HepG2 (cell line): ENCODE results near the gene ELN. TPM values are rescaled to one million over a fixed set of nuclear protein-coding genes. Genes with fewer than 3 reads are reported as not detected.

ENCODE experiments used
- ATF7 ChIP-seq, 2 experiments: fragments of 450-650 bp in 1 of 2; sonication (generic) in 1 of 2; formaldehyde crosslinking in 1 of 2; IDR thresholded peaks; 2 replicates each; pipeline versions ENCODE4 v1.4.0 to v1.6.1; 2016 to 2020; ENCODE audit warnings: antibody characterized with exemption in 1 of 2, mild to moderate bottlenecking in 1 of 2, missing genetic modification reagents in 1 of 2
- FOXA3 ChIP-seq: IDR thresholded peaks from 2 replicates; pipeline ENCODE4 v1.6.1; 2016; ENCODE audit warnings: missing genetic modification reagents, missing compliant biosample characterization
- HCFC1 ChIP-seq: fragments of 150-350 bp; IDR thresholded peaks from 2 replicates; pipeline ENCODE4 v1.6.1; 2014; ENCODE audit warnings: low read depth, low read length
- MIER3 ChIP-seq: IDR thresholded peaks from 2 replicates; pipeline ENCODE4 v1.6.1; 2016; ENCODE audit warnings: missing compliant biosample characterization, borderline replicate concordance
- MXI1 ChIP-seq: IDR thresholded peaks from 3 replicates; pipeline ENCODE4 v1.6.1; 2012; ENCODE audit warnings: low read depth, low read length, inconsistent platforms, borderline replicate concordance
- MYC ChIP-seq: sonication (generic); formaldehyde crosslinking; IDR thresholded peaks from 2 replicates; pipeline ENCODE4 v1.9.0; 2021; ENCODE audit warnings: missing genetic modification reagents, borderline replicate concordance
- NR2F6 ChIP-seq, 2 experiments: IDR thresholded peaks; 2 replicates each; pipeline ENCODE4 v1.6.1; 2016; ENCODE audit warnings: antibody characterized with exemption in 1 of 2, mild to moderate bottlenecking in 1 of 2
- POLR2AphosphoS2 ChIP-seq: IDR thresholded peaks from 2 replicates; pipeline ENCODE4 v1.6.1; 2011; ENCODE audit warnings: low read depth, low read length, improper control_type of control experiment
- PPARG ChIP-seq: conservative IDR thresholded peaks from 2 replicates; pipeline ENCODE4 v1.6.1; 2016; ENCODE audit warnings: missing biosample characterization, missing genetic modification reagents
- RBM22 ChIP-seq: fragments of 200-400 bp; formaldehyde crosslinking; optimal IDR thresholded peaks from 2 replicates; pipeline ENCODE3; 2017; ENCODE audit warnings: mild to moderate bottlenecking, low read length, moderate library complexity
- TGIF2 ChIP-seq: IDR thresholded peaks from 2 replicates; pipeline ENCODE4 v1.6.1; 2016; ENCODE audit warnings: control low read depth, missing compliant biosample characterization
- ZBTB42 ChIP-seq: sonication (generic); formaldehyde crosslinking; IDR thresholded peaks from 2 replicates; pipeline ENCODE4 v1.5.0; 2020; ENCODE audit warnings: mild to moderate bottlenecking, missing genetic modification reagents
- ZBTB7A ChIP-seq: sonication (generic); formaldehyde crosslinking; IDR thresholded peaks from 2 replicates; pipeline ENCODE4 v1.8.0; 2022; ENCODE audit warnings: mild to moderate bottlenecking, missing genetic modification reagents
- ZFP62 ChIP-seq: sonication (generic); formaldehyde crosslinking; IDR thresholded peaks from 2 replicates; pipeline ENCODE4 v1.4.0; 2020; ENCODE audit warnings: missing genetic modification reagents
- ZFP82 ChIP-seq: sonication (generic); formaldehyde crosslinking; IDR thresholded peaks from 2 replicates; pipeline ENCODE4 v1.5.1; 2020; ENCODE audit warnings: mild to moderate bottlenecking, missing genetic modification reagents, borderline replicate concordance
- ZFYVE20 ChIP-seq: sonication (generic); formaldehyde crosslinking; IDR thresholded peaks from 2 replicates; pipeline ENCODE4 v1.8.0; 2023; ENCODE audit warnings: low read depth, mild to moderate bottlenecking, moderate library complexity, missing genetic modification reagents, borderline replicate concordance
- ZNF225 ChIP-seq: sonication (generic); formaldehyde crosslinking; IDR thresholded peaks from 2 replicates; pipeline ENCODE4 v1.4.0; 2020; ENCODE audit warnings: mild to moderate bottlenecking, missing genetic modification reagents
- ZNF619 ChIP-seq: sonication (generic); formaldehyde crosslinking; IDR thresholded peaks from 2 replicates; pipeline ENCODE4 v1.4.0; 2020; ENCODE audit warnings: mild to moderate bottlenecking, missing genetic modification reagents
- ZNF772 ChIP-seq: sonication (generic); formaldehyde crosslinking; IDR thresholded peaks from 2 replicates; pipeline ENCODE4 v1.5.0; 2020; ENCODE audit warnings: mild to moderate bottlenecking, missing genetic modification reagents
- polyA plus RNA-seq, 8 experiments: library from polyadenylated mRNA; depleted of rRNA in 3 of 8; stranded (reverse) in 7 of 8; unstranded in 1 of 8; fragments of >200 nt; fragmentation: Illumina TruSeq in 4 of 8; extraction: Trizol in 4 of 8; gene quantifications; 2 replicates each; pipeline versions ENCODE4 v1.2.1 to v1.2.3, GENCODE V29; 2011 to 2016; ENCODE audit warnings: low read depth in 4 of 8, missing spikeins in 1 of 8, mixed read lengths in 1 of 8; ENCODE audit not compliant: insufficient read depth in 1 of 8
- total RNA-seq, 5 experiments: library from RNA; depleted of rRNA; stranded (reverse); fragments of >200 nt; fragmentation: Illumina TruSeq; extraction: Trizol; gene quantifications; 2 replicates each; pipeline ENCODE4 v1.2.3, GENCODE V29; 2016; ENCODE audit warnings: low read depth in 1 of 5
- TF ChIP-seq, protein P1 (sequence below): sonication (generic); formaldehyde crosslinking; conservative IDR thresholded peaks from 2 replicates; pipeline ENCODE4 v1.4.0; 2020; ENCODE audit warnings: missing genetic modification reagents
- TF ChIP-seq, protein P2 (sequence below): sonication (generic); formaldehyde crosslinking; IDR thresholded peaks from 2 replicates; pipeline ENCODE4 v1.4.0; 2020; ENCODE audit warnings: mild to moderate bottlenecking, missing genetic modification reagents
- TF ChIP-seq, protein P3 (sequence below): sonication (generic); formaldehyde crosslinking; IDR thresholded peaks from 2 replicates; pipeline ENCODE4 v1.4.0; 2020; ENCODE audit warnings: missing genetic modification reagents, low read depth, mild to moderate bottlenecking, borderline replicate concordance
- TF ChIP-seq, protein P4 (sequence below): sonication (generic); formaldehyde crosslinking; IDR thresholded peaks from 2 replicates; pipeline ENCODE4 v1.5.1; 2020; ENCODE audit warnings: missing genetic modification reagents, mild to moderate bottlenecking, borderline replicate concordance

The ELN gene
- total and polyA plus RNA-seq, 2 of the 13 experiments (the other 11 are each of a cell fraction or from before 2014, with no cell fraction given), result 0.15 to 0.37 TPM

DNA sequence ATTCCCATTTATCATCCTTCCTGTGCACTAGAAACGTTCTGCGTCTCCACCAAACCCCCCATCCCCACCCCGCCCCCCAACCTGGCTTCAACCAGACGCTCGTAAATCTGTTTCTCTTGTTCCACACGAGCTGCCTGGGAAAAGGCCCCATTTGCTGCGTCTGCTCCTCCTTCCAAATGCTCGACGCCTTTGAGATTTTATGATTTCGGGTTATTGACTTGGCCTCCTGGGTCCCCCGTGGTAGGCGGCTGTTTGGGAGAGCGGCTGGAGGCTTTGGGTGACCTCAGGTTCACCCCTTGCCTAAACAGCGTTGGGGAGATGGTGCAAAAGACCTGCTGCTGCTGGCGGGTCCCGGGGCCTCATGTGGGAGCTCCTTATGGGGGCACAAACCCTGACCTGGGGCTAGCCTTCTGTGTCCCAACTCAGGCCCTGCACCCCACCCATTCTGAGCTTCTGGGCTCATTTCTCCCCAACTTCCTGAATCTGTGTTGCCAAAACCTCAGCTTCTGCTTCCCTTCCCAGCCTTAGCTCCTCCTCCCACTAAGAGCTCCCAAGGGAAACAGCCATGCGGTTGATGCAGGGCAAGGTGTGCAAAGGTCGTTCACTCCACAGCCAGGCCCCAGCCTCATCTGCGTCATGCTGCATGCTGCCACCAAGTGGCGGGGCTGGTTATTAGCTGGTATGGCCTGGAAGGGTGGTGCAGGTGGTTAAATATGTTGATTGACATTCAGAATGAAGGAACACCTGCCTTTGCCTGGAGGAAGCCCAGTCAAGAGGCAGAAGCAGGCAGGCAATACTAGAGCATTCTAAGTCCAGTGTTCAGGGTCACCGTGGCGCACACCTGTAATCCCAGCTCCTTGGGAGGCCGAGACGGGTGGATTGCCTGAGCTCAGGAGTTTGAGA is 49.1 kb upstream of the ELN start (continued):
- TF ChIP-seq ZNF225, result no peak
- peak; percentile 67; the same call in 1 of the 2 replicates for TF ChIP-seq MIER3
- TF ChIP-seq MYC (CRISPR knock-in tag), result peak; percentile 90
- no peak for TF ChIP-seq RBM22
- TF ChIP-seq MXI1, result no peak
- no peak for TF ChIP-seq ZFP62 (CRISPR knock-in tag)
- peak; percentile 47; the same call in 1 of the 2 replicates for TF ChIP-seq NR2F6 (IDR thresholded peaks at IDR 0.05)
- peak; percentile 70 for TF ChIP-seq NR2F6 (CRISPR knock-in tag; IDR thresholded peaks at IDR 0.05)
- TF ChIP-seq HCFC1, result no peak
- TF ChIP-seq, protein P1, sequence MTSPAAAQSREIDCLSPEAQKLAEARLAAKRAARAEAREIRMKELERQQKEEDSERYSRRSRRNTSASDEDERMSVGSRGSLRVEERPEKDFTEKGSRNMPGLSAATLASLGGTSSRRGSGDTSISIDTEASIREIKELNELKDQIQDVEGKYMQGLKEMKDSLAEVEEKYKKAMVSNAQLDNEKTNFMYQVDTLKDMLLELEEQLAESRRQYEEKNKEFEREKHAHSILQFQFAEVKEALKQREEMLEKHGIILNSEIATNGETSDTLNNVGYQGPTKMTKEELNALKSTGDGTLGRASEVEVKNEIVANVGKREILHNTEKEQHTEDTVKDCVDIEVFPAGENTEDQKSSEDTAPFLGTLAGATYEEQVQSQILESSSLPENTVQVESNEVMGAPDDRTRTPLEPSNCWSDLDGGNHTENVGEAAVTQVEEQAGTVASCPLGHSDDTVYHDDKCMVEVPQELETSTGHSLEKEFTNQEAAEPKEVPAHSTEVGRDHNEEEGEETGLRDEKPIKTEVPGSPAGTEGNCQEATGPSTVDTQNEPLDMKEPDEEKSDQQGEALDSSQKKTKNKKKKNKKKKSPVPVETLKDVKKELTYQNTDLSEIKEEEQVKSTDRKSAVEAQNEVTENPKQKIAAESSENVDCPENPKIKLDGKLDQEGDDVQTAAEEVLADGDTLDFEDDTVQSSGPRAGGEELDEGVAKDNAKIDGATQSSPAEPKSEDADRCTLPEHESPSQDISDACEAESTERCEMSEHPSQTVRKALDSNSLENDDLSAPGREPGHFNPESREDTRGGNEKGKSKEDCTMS (CRISPR knock-in tag), result no peak
- TF ChIP-seq TGIF2 (CRISPR knock-in tag), result no peak
- TF ChIP-seq, protein P2, sequence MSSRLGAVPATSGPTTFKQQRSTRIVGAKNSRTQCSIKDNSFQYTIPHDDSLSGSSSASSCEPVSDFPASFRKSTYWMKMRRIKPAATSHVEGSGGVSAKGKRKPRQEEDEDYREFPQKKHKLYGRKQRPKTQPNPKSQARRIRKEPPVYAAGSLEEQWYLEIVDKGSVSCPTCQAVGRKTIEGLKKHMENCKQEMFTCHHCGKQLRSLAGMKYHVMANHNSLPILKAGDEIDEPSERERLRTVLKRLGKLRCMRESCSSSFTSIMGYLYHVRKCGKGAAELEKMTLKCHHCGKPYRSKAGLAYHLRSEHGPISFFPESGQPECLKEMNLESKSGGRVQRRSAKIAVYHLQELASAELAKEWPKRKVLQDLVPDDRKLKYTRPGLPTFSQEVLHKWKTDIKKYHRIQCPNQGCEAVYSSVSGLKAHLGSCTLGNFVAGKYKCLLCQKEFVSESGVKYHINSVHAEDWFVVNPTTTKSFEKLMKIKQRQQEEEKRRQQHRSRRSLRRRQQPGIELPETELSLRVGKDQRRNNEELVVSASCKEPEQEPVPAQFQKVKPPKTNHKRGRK (CRISPR knock-in tag), result no peak
- TF ChIP-seq POLR2AphosphoS2, result no peak
- no peak for TF ChIP-seq ZNF619 (CRISPR knock-in tag)
- TF ChIP-seq, protein P3, sequence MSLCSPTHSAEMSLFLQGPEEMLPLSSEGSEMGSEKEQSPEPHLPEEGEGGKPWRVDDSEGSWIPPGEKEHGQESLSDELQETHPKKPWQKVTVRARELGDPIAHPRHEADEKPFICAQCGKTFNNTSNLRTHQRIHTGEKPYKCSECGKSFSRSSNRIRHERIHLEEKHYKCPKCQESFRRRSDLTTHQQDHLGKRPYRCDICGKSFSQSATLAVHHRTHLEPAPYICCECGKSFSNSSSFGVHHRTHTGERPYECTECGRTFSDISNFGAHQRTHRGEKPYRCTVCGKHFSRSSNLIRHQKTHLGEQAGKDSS (CRISPR knock-in tag), result peak; percentile 39; the same call in 1 of the 2 replicates
- no peak for TF ChIP-seq ZFYVE20 (CRISPR knock-in tag)
- TF ChIP-seq ZBTB42, result no peak
- no peak for TF ChIP-seq ATF7 (IDR thresholded peaks at IDR 0.05)
- no peak for TF ChIP-seq ATF7 (CRISPR knock-in tag; IDR thresholded peaks at IDR 0.05)
- no peak for TF ChIP-seq ZNF772 (CRISPR knock-in tag)
- TF ChIP-seq PPARG (CRISPR knock-in tag), result peak; percentile 94
- peak; percentile 32; the same call in 1 of the 2 replicates for TF ChIP-seq FOXA3
- no peak for TF ChIP-seq ZFP82
- TF ChIP-seq ZBTB7A (CRISPR knock-in tag), result no peak
- TF ChIP-seq, protein P4, sequence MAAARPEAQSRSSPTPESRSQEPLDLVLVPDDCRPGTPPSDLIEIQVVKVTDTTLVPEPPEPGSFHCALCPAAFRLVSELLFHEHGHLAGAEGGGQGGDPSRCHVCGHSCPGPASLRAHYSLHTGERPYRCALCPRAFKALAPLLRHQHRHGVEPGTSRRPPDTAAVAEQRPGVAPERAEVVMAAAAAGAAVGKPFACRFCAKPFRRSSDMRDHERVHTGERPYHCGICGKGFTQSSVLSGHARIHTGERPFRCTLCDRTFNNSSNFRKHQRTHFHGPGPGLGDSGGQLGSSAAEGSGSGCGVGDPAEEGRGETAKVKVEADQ, result no peak
